ENCODE results near the gene ENOX1. TPM values are rescaled to one million over a fixed set of nuclear protein-coding genes. Genes with fewer than 3 reads are reported as not detected.

Gene ENOX1
- total RNA-seq, 4 donors from 2014 or later = 2.2 to 8.9 (median 6.2) TPM

GRCh38 chr13:43815204-43815603, 28.4 kb upstream of the ENOX1 start:
- ATAC-seq (ENCODE audit: low FRiP score) (peak; percentile 94), DNase-seq (ENCODE audit: low spot score) (no peak)
- no peak for TF ChIP-seq CTCF (IDR thresholded peaks at IDR 0.05)

- no peak for TF ChIP-seq CTCF (IDR thresholded peaks at IDR 0.05)
- DNase-seq (ENCODE audit: low spot score) = no peak
- no peak for ATAC-seq (ENCODE audit: low FRiP score)
Observed at GRCh38 chr13:43808676-43809075, 21.9 kb upstream of the ENOX1 start.

- DNase-seq (ENCODE audit: low spot score) = no peak
- no peak for TF ChIP-seq CTCF (IDR thresholded peaks at IDR 0.05)
- ATAC-seq (ENCODE audit: low FRiP score) = no peak
Observed at GRCh38 chr13:43805681-43806128, 18.9 kb upstream of the ENOX1 start.

- TF ChIP-seq CTCF (IDR thresholded peaks at IDR 0.05) = no peak
- DNase-seq (ENCODE audit: low spot score) (no peak), ATAC-seq (ENCODE audit: low FRiP score) (peak; percentile 98)
Observed at GRCh38 chr13:43805071-43805468, 18.3 kb upstream of the ENOX1 start.

- DNase-seq (ENCODE audit: low spot score) = no peak
- ATAC-seq (ENCODE audit: low FRiP score) = peak; percentile 4
- no peak for TF ChIP-seq CTCF (IDR thresholded peaks at IDR 0.05)
Observed at GRCh38 chr13:43804461-43805070, 17.8 kb upstream of the ENOX1 start.

GRCh38 chr13:43802511-43802910, 15.7 kb upstream of the ENOX1 start:
- ATAC-seq (ENCODE audit: low FRiP score) = no peak
- no peak for TF ChIP-seq CTCF (IDR thresholded peaks at IDR 0.05)

GRCh38 chr13:43800828-43801227, 14.1 kb upstream of the ENOX1 start:
- no peak for ATAC-seq (ENCODE audit: low FRiP score)
- TF ChIP-seq CTCF (IDR thresholded peaks at IDR 0.05) = no peak
- no peak for DNase-seq (ENCODE audit: low spot score)

More at GRCh38 chr13:43802511-43802910, 15.7 kb upstream of the ENOX1 start:
- no peak for DNase-seq (ENCODE audit: low spot score)

All from omental fat pad (tissue), 4 donors.